ENCODE measurements around the gene CDC7.

CDC7 gene

GRCh38 chr1:91476533-91477217 lies 24.0 kb upstream of the CDC7 start:
- TF ChIP-seq TAF1 (IDR thresholded peaks at IDR 0.05; ENCODE audit: low read depth): no peak
- TF ChIP-seq CREB1 (IDR thresholded peaks at IDR 0.05; ENCODE audit: low read depth): no peak
- TF ChIP-seq REST (IDR thresholded peaks at IDR 0.05; ENCODE audit: low read depth): no peak
- no peak for TF ChIP-seq CEBPB (IDR thresholded peaks at IDR 0.05)
- TF ChIP-seq TEAD4 (IDR thresholded peaks at IDR 0.05): no peak

- TF ChIP-seq TEAD4 (IDR thresholded peaks at IDR 0.05): no peak
- no peak for TF ChIP-seq YY1 (IDR thresholded peaks at IDR 0.05; ENCODE audit: low read depth)
- TF ChIP-seq EP300 (IDR thresholded peaks at IDR 0.05; ENCODE audit: borderline replicate concordance): no peak
- TF ChIP-seq NFIC (IDR thresholded peaks at IDR 0.05): no peak
Measured at GRCh38 chr1:91487469-91487868, 13.2 kb upstream of the CDC7 start.

- TF ChIP-seq TEAD4 (IDR thresholded peaks at IDR 0.05) (no peak), CREB1 (IDR thresholded peaks at IDR 0.05; ENCODE audit: low read depth) (no peak), RAD21 (IDR thresholded peaks at IDR 0.05; ENCODE audit: low read depth) (no peak), TAF1 (IDR thresholded peaks at IDR 0.05; ENCODE audit: low read depth) (no peak), YY1 (IDR thresholded peaks at IDR 0.05; ENCODE audit: low read depth) (no peak), FOXM1 (IDR thresholded peaks at IDR 0.05; ENCODE audit: borderline replicate concordance, low read depth) (no peak), CEBPB (IDR thresholded peaks at IDR 0.05) (no peak), EP300 (IDR thresholded peaks at IDR 0.05; ENCODE audit: borderline replicate concordance) (no peak), EGR1 (IDR thresholded peaks at IDR 0.05) (no peak), NFIC (IDR thresholded peaks at IDR 0.05) (no peak), TCF12 (IDR thresholded peaks at IDR 0.05; ENCODE audit: low read depth) (no peak), ZBTB7A (IDR thresholded peaks at IDR 0.05; ENCODE audit: low read depth) (no peak), REST (IDR thresholded peaks at IDR 0.05; ENCODE audit: low read depth) (no peak)
- TF ChIP-seq, protein P1, sequence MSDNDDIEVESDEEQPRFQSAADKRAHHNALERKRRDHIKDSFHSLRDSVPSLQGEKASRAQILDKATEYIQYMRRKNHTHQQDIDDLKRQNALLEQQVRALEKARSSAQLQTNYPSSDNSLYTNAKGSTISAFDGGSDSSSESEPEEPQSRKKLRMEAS (IDR thresholded peaks at IDR 0.05): no peak
- TF ChIP-seq, protein P2, sequence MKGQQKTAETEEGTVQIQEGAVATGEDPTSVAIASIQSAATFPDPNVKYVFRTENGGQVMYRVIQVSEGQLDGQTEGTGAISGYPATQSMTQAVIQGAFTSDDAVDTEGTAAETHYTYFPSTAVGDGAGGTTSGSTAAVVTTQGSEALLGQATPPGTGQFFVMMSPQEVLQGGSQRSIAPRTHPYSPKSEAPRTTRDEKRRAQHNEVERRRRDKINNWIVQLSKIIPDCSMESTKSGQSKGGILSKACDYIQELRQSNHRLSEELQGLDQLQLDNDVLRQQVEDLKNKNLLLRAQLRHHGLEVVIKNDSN (IDR thresholded peaks at IDR 0.05): no peak
Measured at GRCh38 chr1:91490501-91490900, 10.2 kb upstream of the CDC7 start.

GRCh38 chr1:91498035-91498434 lies 2.6 kb upstream of the CDC7 start:
- TF ChIP-seq CEBPB (IDR thresholded peaks at IDR 0.05) (no peak), EP300 (IDR thresholded peaks at IDR 0.05; ENCODE audit: borderline replicate concordance) (no peak), ZBTB7A (IDR thresholded peaks at IDR 0.05; ENCODE audit: low read depth) (no peak), EGR1 (IDR thresholded peaks at IDR 0.05) (no peak), REST (IDR thresholded peaks at IDR 0.05; ENCODE audit: low read depth) (no peak), YY1 (IDR thresholded peaks at IDR 0.05; ENCODE audit: low read depth) (no peak), NFIC (IDR thresholded peaks at IDR 0.05) (no peak), TCF12 (IDR thresholded peaks at IDR 0.05; ENCODE audit: low read depth) (no peak), RAD21 (IDR thresholded peaks at IDR 0.05; ENCODE audit: low read depth) (no peak)
- TF ChIP-seq, protein P2 (IDR thresholded peaks at IDR 0.05): no peak

Measured in Ishikawa (cell line).